HG03135 (cell line): ENCODE data around the gene ILK.

Source experiments
- ATAC-seq: cut with Tn5 transposase; IDR thresholded peaks from one replicate; pipeline ENCODE4 v1.9.1; 2021; ENCODE audit warnings: mild to moderate bottlenecking, moderate library complexity; ENCODE audit not compliant: unreplicated experiment

The ILK gene

GRCh38 chr11:6619004-6619745 lies 15.6 kb downstream of the ILK start, which contains the start of gene TPP1:
TPP1 (minus strand) TSS chr11:6619422; CDS start chr11:6619400, 22 bp downstream.
- ATAC-seq, result peak; percentile 96

- ATAC-seq, result no peak
These were observed 17.1 kb downstream of the ILK start for GRCh38 chr11:6620636-6621035.

- no peak for ATAC-seq
These were observed 18.2 kb downstream of the ILK start for GRCh38 chr11:6621711-6622211.

- ATAC-seq, result no peak
These were observed 18.9 kb downstream of the ILK start for GRCh38 chr11:6622261-6623171.

GRCh38 chr11:6623391-6624363 lies 20.1 kb downstream of the ILK start:
- no peak for ATAC-seq

GRCh38 chr11:6625156-6625831 lies 21.7 kb downstream of the ILK start:
- ATAC-seq, result no peak

- ATAC-seq, result no peak
These were observed 22.4 kb downstream of the ILK start for GRCh38 chr11:6625832-6626420.

- ATAC-seq, result no peak
These were observed 23.6 kb downstream of the ILK start for GRCh38 chr11:6626971-6627761.

- peak; percentile 80 for ATAC-seq
These were observed 24.2 kb downstream of the ILK start for GRCh38 chr11:6627762-6628241.

- ATAC-seq, result no peak
These were observed 25.0 kb downstream of the ILK start for GRCh38 chr11:6628526-6628925.

GRCh38 chr11:6629573-6629891 lies 26.0 kb downstream of the ILK start:
- no peak for ATAC-seq

GRCh38 chr11:6629892-6630631 lies 26.5 kb downstream of the ILK start:
- no peak for ATAC-seq

- no peak for ATAC-seq
These were observed 27.2 kb downstream of the ILK start for GRCh38 chr11:6630632-6631291.

- ATAC-seq, result no peak
These were observed 27.9 kb downstream of the ILK start for GRCh38 chr11:6631361-6631890.

- ATAC-seq, result no peak
These were observed 28.8 kb downstream of the ILK start for GRCh38 chr11:6632116-6633073.
